Measurements from ENCODE around the gene ELK4.

DNA sequence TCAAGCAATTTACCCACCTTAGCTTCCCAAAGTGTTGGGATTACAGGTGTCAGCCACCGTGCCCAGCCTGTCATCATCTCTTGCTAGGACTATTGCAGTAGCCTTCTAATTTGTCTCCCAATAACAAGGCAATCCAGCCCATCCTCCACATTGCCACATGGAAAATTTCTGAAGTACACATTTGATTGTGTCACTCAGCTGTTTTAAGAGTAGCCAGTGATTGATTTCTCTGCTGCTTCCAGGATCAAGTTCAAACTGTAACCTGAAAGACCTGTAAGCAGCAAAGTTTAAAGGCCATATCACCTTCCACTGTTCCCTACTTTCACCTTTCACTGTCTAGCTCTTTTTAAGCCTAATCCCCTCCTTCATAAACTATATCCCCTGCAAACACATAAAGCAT is 7.8 kb upstream of the ELK4 start:
- TF ChIP-seq POLR2AphosphoS5 (IDR thresholded peaks at IDR 0.05; ENCODE audit: low read depth, low read length) (no peak), REST (IDR thresholded peaks at IDR 0.05; ENCODE audit: insufficient read depth in 1 of 2, low read depth in 2 of 2, low read length in 2 of 2) (no peak), TAF1 (IDR thresholded peaks at IDR 0.05; ENCODE audit: borderline replicate concordance, insufficient read depth, low read length) (no peak), SIN3A (IDR thresholded peaks at IDR 0.05; ENCODE audit: borderline replicate concordance, insufficient read depth, low read length) (no peak), FOXP2 (optimal IDR thresholded peaks at IDR 0.05; ENCODE audit: borderline replicate concordance, extremely low read depth, extremely low read length, insufficient read depth) (no peak)
